ENCODE measurements around the gene ENO3.

The ENO3 gene

GRCh38 chr17:4940555-4941318, 10.2 kb upstream of the ENO3 start:
- peak overlapping the region; percentile 94 for H3K4me3 Mint-ChIP-seq
- peak overlapping the region; percentile 93 for H3K27ac Mint-ChIP-seq
- DNase-seq (no peak), ATAC-seq (replicated peaks) (no peak)
- no peaks in the 10 kb centered on the region for H3K27me3 Mint-ChIP-seq
- H3K4me1 Mint-ChIP-seq (ENCODE audit: low read depth in 2 of 2): peaks cover 64% of the 10 kb centered on the region in 2 donors
- no peaks in the 10 kb centered on the region for H3K9me3 Mint-ChIP-seq
- H3K36me3 Mint-ChIP-seq (ENCODE audit: insufficient read depth): peaks cover 58% of the 10 kb centered on the region

- H3K4me3 Mint-ChIP-seq: peak overlapping the region; percentile 94
- peaks cover 60% of the 10 kb centered on the region for H3K36me3 Mint-ChIP-seq (ENCODE audit: insufficient read depth)
- H3K4me1 Mint-ChIP-seq (ENCODE audit: low read depth in 2 of 2): peaks cover 61 to 67% of the 10 kb centered on the region in 2 donors
- no peaks in the 10 kb centered on the region for H3K27me3 Mint-ChIP-seq
- H3K9me3 Mint-ChIP-seq: no peaks in the 10 kb centered on the region
- H3K27ac Mint-ChIP-seq: peak overlapping the region; percentile 93
- DNase-seq (no peak), ATAC-seq (replicated peaks) (no peak)
Observed at GRCh38 chr17:4941319-4941610, 9.7 kb upstream of the ENO3 start.

GRCh38 chr17:4942760-4943508, 8.0 kb upstream of the ENO3 start:
- peaks cover 69 to 72% of the 10 kb centered on the region in 2 donors for H3K4me1 Mint-ChIP-seq (ENCODE audit: low read depth in 2 of 2)
- no peaks in the 10 kb centered on the region for H3K27me3 Mint-ChIP-seq

GRCh38 chr17:4944163-4944553, 6.8 kb upstream of the ENO3 start:
- Mint-ChIP-seq H3K36me3 (ENCODE audit: insufficient read depth) (peaks cover 71% of the 10 kb centered on the region), H3K4me1 (ENCODE audit: low read depth in 2 of 2) (peaks cover 62% of the 10 kb centered on the region in 2 donors), H3K27me3 (no peaks in the 10 kb centered on the region), H3K27ac (peak overlapping the region; percentile 71 to 94), H3K4me3 (peak overlapping the region; percentile 94), H3K9me3 (no peaks in the 10 kb centered on the region)
- DNase-seq: peak in 2 of 3 experiments; percentile 35 to 39
- ATAC-seq (replicated peaks): peak; percentile 8

More at GRCh38 chr17:4942760-4943508, 8.0 kb upstream of the ENO3 start:
- ATAC-seq (replicated peaks) (no peak), DNase-seq (no peak)
- Mint-ChIP-seq H3K27ac (peak overlapping the region; percentile 71 to 93), H3K36me3 (ENCODE audit: insufficient read depth) (peaks cover 66% of the 10 kb centered on the region), H3K9me3 (no peaks in the 10 kb centered on the region), H3K4me3 (peak overlapping the region; percentile 94)

- Mint-ChIP-seq H3K4me1 (ENCODE audit: low read depth in 2 of 2) (peaks cover 59 to 60% of the 10 kb centered on the region in 2 donors), H3K4me3 (peak overlapping the region; percentile 94), H3K27me3 (no peaks in the 10 kb centered on the region), H3K36me3 (ENCODE audit: insufficient read depth) (peaks cover 73% of the 10 kb centered on the region), H3K9me3 (no peaks in the 10 kb centered on the region), H3K27ac (peak overlapping the region; percentile 94 to 95)
- ATAC-seq (replicated peaks) (no peak), DNase-seq (no peak)
Observed at GRCh38 chr17:4944554-4945175, 6.3 kb upstream of the ENO3 start.

GRCh38 chr17:4945176-4945943, 5.6 kb upstream of the ENO3 start:
- Mint-ChIP-seq H3K36me3 (ENCODE audit: insufficient read depth) (peaks cover 68% of the 10 kb centered on the region), H3K27me3 (no peaks in the 10 kb centered on the region), H3K27ac (peak overlapping the region; percentile 94 to 95), H3K9me3 (no peaks in the 10 kb centered on the region), H3K4me1 (ENCODE audit: low read depth in 2 of 2) (peaks cover 61 to 63% of the 10 kb centered on the region in 2 donors), H3K4me3 (peak overlapping the region; percentile 94)
- ATAC-seq (replicated peaks) (peak; percentile 25), DNase-seq (peak; percentile 59 to 65 (median 61))

GRCh38 chr17:4945944-4946280, 5.0 kb upstream of the ENO3 start:
- Mint-ChIP-seq H3K9me3 (no peaks in the 10 kb centered on the region), H3K4me3 (peak overlapping the region; percentile 94), H3K36me3 (ENCODE audit: insufficient read depth) (peaks cover 64% of the 10 kb centered on the region), H3K27ac (peak overlapping the region; percentile 32 to 94), H3K27me3 (no peaks in the 10 kb centered on the region), H3K4me1 (ENCODE audit: low read depth in 2 of 2) (peaks cover 64 to 65% of the 10 kb centered on the region in 2 donors)
- ATAC-seq (replicated peaks): no peak
- DNase-seq: no peak

GRCh38 chr17:4946312-4946976, 4.5 kb upstream of the ENO3 start:
- Mint-ChIP-seq H3K27ac (peak overlapping the region; percentile 32 to 94), H3K27me3 (no peaks in the 10 kb centered on the region), H3K36me3 (ENCODE audit: insufficient read depth) (peaks cover 59% of the 10 kb centered on the region), H3K9me3 (no peaks in the 10 kb centered on the region), H3K4me3 (peak overlapping the region; percentile 94), H3K4me1 (ENCODE audit: low read depth in 2 of 2) (peaks cover 63 to 64% of the 10 kb centered on the region in 2 donors)
- no peak for ATAC-seq (replicated peaks)
- DNase-seq: no peak

GRCh38 chr17:4947010-4947410, 3.9 kb upstream of the ENO3 start:
- Mint-ChIP-seq H3K27me3 (no peaks in the 10 kb centered on the region), H3K36me3 (ENCODE audit: insufficient read depth) (peaks cover 56% of the 10 kb centered on the region), H3K4me3 (peak overlapping the region; percentile 94), H3K9me3 (no peaks in the 10 kb centered on the region), H3K27ac (peak overlapping the region; percentile 32 to 94), H3K4me1 (ENCODE audit: low read depth in 2 of 2) (peaks cover 57 to 62% of the 10 kb centered on the region in 2 donors)
- ATAC-seq (replicated peaks) (no peak), DNase-seq (peak in 1 of 3 experiments; percentile 11)

GRCh38 chr17:4947411-4948165, 3.3 kb upstream of the ENO3 start:
- ATAC-seq (replicated peaks) (peak; percentile 24), DNase-seq (peak; percentile 53 to 56 (median 55))
- Mint-ChIP-seq H3K27me3 (no peaks in the 10 kb centered on the region), H3K9me3 (no peaks in the 10 kb centered on the region), H3K27ac (peak overlapping the region; percentile 32 to 94), H3K4me3 (peak overlapping the region; percentile 94), H3K36me3 (ENCODE audit: insufficient read depth) (peaks cover 56% of the 10 kb centered on the region), H3K4me1 (ENCODE audit: low read depth in 2 of 2) (peaks cover 52 to 56% of the 10 kb centered on the region in 2 donors)

GRCh38 chr17:4948166-4948930, 2.6 kb upstream of the ENO3 start, which contains the start of gene PFN1:
TSS of gene PFN1 (minus strand) at chr17:4948530. CDS start at chr17:4948394, 136 bp downstream.
- peak within 1 kb of the TSS; percentile 94 for H3K4me3 Mint-ChIP-seq
- H3K9me3 Mint-ChIP-seq: no peaks in the 10 kb centered on the region
- H3K27me3 Mint-ChIP-seq: no peaks in the 10 kb centered on the region
- H3K36me3 Mint-ChIP-seq (ENCODE audit: insufficient read depth): peaks cover 50% of the 10 kb centered on the region
- peak; percentile 82 to 83 (median 82) for DNase-seq
- peak; percentile 47 for ATAC-seq (replicated peaks)
- peak within 1 kb of the TSS; percentile 91 to 94 for H3K27ac Mint-ChIP-seq
- peaks cover 45 to 49% of the 10 kb centered on the region in 2 donors for H3K4me1 Mint-ChIP-seq (ENCODE audit: low read depth in 2 of 2)
